Panc1 (cell line): ENCODE data around the gene TSHZ1. TPM values are rescaled to one million over a fixed set of nuclear protein-coding genes. Genes with fewer than 3 reads are reported as not detected.

ENCODE experiments used
- ATAC-seq: fragments of 200-7000 bp; cut with Tn5 transposase; 2 replicates; pipeline ENCODE4 v1.9.1; 2020; ENCODE audit warnings: mild to moderate bottlenecking, moderate library complexity
- BruUV-seq: library from RNA; stranded (reverse); fragments of 400-500 nt; replicated peaks from 2 replicates; lab custom pipeline; 2021; lab: Mats Ljungman, UMichigan
- CTCF ChIA-PET: fragments of 300-600 bp; sonication (Branson Sonifier 250); formaldehyde crosslinking; loops from one replicate; lab custom pipeline; 2022; ENCODE audit warnings: antibody characterized with exemption; lab: Charles Lee
- POLR2A ChIA-PET: fragments of 300-600 bp; sonication (Branson Sonifier 250); formaldehyde crosslinking; loops from one replicate; lab custom pipeline; 2022; ENCODE audit warnings: antibody characterized with exemption; lab: Charles Lee
- DNase-seq: peaks from one replicate; pipeline ENCODE4 v3.0.0-alpha.2; 2010; ENCODE audit warnings: low read depth, low spot score
- H3K27ac ChIP-seq: 2 replicates; pipeline ENCODE4 v1.5.1; 2011; ENCODE audit warnings: mild to moderate bottlenecking, low read length, inconsistent platforms
- H3K27me3 ChIP-seq: fragments of 200-500 bp; sonication (Bioruptor generic); 2 replicates; pipeline ENCODE4 v1.6.0; 2014; ENCODE audit warnings: low read length, inconsistent platforms; ENCODE audit not compliant: control insufficient read depth, insufficient read depth
- H3K36me3 ChIP-seq: fragments of 200-500 bp; sonication (Bioruptor generic); 2 replicates; pipeline ENCODE4 v1.5.1; 2014; ENCODE audit warnings: inconsistent platforms, mild to moderate bottlenecking, low read length, moderate library complexity; ENCODE audit not compliant: control insufficient read depth, insufficient read depth
- H3K4me1 ChIP-seq: 2 replicates; pipeline ENCODE4 v1.5.1; 2011; ENCODE audit warnings: inconsistent platforms, mild to moderate bottlenecking, low read length, moderate library complexity; ENCODE audit not compliant: control insufficient read depth, insufficient read depth
- H3K4me3 ChIP-seq, 2 experiments: 2 replicates each; pipeline ENCODE4 v1.5.1; 2011 to 2012; ENCODE audit warnings: low read depth in 2 of 2, low read length in 2 of 2, mild to moderate bottlenecking in 2 of 2, inconsistent platforms in 1 of 2, moderate library complexity in 1 of 2
- H3K9me3 ChIP-seq: fragments of 200-500 bp; sonication (Bioruptor generic); 2 replicates; pipeline ENCODE4 v1.5.1; 2014; ENCODE audit warnings: low read depth, mild to moderate bottlenecking, inconsistent platforms, low read length, moderate library complexity; ENCODE audit not compliant: control insufficient read depth, insufficient read depth
- POLR2AphosphoS5 ChIP-seq: IDR thresholded peaks from 2 replicates; pipeline ENCODE4 v1.6.1; 2012; ENCODE audit warnings: mild to moderate bottlenecking, low read depth, low read length, moderate library complexity
- SIN3A ChIP-seq: IDR thresholded peaks from 2 replicates; pipeline ENCODE4 v1.6.1; 2012; ENCODE audit warnings: low read depth, mild to moderate bottlenecking, low read length, moderate library complexity, borderline replicate concordance; ENCODE audit not compliant: insufficient read depth
- TCF7L2 ChIP-seq: IDR thresholded peaks from 2 replicates; pipeline ENCODE4 v1.6.1; 2011; ENCODE audit warnings: mild to moderate bottlenecking, low read depth, low read length, inconsistent platforms
- in situ Hi-C: cut with HindIII; loops from 2 replicates; pipeline ENCODE4 v1.10.0; 2016; ENCODE audit warnings: low sequenced_read_pairs, low pct_unique_long_range_greater_than_20kb
- intact Hi-C: fragments of 100-400 bp; cut with micrococcal nuclease; formaldehyde crosslinking; loops from one replicate; pipeline ENCODE4 v1.10.0; 2022; ENCODE audit not compliant: unreplicated experiment
- total RNA-seq: library from RNA; stranded (reverse); gene quantifications from one replicate; pipeline ENCODE4 v1.2.1, GENCODE V29; 2021; ENCODE audit not compliant: unreplicated experiment
- TF ChIP-seq, protein P1 (sequence below), 2 experiments: IDR thresholded peaks; 2 replicates each; pipeline ENCODE4 v1.6.1; 2011 to 2012; ENCODE audit warnings: low read depth in 2 of 2, control low read depth in 1 of 2, low read length in 1 of 2, mild to moderate bottlenecking in 1 of 2, moderate library complexity in 1 of 2; ENCODE audit not compliant: insufficient read depth in 1 of 2
- TF ChIP-seq, protein P2 (sequence below): fragments of 450-650 bp; IDR thresholded peaks from 2 replicates; pipeline ENCODE4 v1.5.1; 2017; ENCODE audit warnings: mild to moderate bottlenecking

The TSHZ1 gene
- total RNA-seq, 1 experiment from 2014 or later = 10.0 TPM

DNA sequence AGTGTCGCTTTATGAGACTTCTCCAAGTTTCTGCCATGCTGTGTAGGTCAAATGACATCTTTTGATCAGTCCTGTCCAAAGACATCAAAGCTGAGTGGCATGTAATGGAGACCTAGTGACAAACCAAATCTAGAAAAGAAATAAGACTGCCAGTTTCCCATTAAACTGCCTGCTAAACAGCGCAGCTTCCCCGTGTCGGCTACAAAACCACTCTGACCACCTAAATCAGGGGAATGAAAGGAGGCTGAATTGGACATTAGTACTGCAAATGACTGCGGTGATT lies 57.7 kb downstream of the TSHZ1 start:
- Histone ChIP-seq H3K27me3 (no peaks in the 10 kb centered on the region), H3K27ac (no peak overlapping the region), H3K36me3 (no peaks in the 10 kb centered on the region), H3K4me3 (no peak overlapping the region), H3K4me1 (no peaks in the 10 kb centered on the region), H3K9me3 (no peaks in the 10 kb centered on the region)
- POLR2A ChIA-PET = no interaction called here
- intact Hi-C loops = no loop called here
- no TSS peak for BruUV-seq
- CTCF ChIA-PET = no interaction called here
- DNase-seq (no peak), ATAC-seq (no peak)
- TF ChIP-seq, protein P1, sequence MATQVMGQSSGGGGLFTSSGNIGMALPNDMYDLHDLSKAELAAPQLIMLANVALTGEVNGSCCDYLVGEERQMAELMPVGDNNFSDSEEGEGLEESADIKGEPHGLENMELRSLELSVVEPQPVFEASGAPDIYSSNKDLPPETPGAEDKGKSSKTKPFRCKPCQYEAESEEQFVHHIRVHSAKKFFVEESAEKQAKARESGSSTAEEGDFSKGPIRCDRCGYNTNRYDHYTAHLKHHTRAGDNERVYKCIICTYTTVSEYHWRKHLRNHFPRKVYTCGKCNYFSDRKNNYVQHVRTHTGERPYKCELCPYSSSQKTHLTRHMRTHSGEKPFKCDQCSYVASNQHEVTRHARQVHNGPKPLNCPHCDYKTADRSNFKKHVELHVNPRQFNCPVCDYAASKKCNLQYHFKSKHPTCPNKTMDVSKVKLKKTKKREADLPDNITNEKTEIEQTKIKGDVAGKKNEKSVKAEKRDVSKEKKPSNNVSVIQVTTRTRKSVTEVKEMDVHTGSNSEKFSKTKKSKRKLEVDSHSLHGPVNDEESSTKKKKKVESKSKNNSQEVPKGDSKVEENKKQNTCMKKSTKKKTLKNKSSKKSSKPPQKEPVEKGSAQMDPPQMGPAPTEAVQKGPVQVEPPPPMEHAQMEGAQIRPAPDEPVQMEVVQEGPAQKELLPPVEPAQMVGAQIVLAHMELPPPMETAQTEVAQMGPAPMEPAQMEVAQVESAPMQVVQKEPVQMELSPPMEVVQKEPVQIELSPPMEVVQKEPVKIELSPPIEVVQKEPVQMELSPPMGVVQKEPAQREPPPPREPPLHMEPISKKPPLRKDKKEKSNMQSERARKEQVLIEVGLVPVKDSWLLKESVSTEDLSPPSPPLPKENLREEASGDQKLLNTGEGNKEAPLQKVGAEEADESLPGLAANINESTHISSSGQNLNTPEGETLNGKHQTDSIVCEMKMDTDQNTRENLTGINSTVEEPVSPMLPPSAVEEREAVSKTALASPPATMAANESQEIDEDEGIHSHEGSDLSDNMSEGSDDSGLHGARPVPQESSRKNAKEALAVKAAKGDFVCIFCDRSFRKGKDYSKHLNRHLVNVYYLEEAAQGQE (IDR thresholded peaks at IDR 0.05; ENCODE audit: insufficient read depth in 1 of 2, low read depth in 2 of 2, low read length in 1 of 2) = no peak
- TF ChIP-seq SIN3A = no peak
- no peak for TF ChIP-seq TCF7L2
- TF ChIP-seq, protein P2, sequence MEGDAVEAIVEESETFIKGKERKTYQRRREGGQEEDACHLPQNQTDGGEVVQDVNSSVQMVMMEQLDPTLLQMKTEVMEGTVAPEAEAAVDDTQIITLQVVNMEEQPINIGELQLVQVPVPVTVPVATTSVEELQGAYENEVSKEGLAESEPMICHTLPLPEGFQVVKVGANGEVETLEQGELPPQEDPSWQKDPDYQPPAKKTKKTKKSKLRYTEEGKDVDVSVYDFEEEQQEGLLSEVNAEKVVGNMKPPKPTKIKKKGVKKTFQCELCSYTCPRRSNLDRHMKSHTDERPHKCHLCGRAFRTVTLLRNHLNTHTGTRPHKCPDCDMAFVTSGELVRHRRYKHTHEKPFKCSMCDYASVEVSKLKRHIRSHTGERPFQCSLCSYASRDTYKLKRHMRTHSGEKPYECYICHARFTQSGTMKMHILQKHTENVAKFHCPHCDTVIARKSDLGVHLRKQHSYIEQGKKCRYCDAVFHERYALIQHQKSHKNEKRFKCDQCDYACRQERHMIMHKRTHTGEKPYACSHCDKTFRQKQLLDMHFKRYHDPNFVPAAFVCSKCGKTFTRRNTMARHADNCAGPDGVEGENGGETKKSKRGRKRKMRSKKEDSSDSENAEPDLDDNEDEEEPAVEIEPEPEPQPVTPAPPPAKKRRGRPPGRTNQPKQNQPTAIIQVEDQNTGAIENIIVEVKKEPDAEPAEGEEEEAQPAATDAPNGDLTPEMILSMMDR = no peak
- in situ Hi-C loops = no loop called here

DNA sequence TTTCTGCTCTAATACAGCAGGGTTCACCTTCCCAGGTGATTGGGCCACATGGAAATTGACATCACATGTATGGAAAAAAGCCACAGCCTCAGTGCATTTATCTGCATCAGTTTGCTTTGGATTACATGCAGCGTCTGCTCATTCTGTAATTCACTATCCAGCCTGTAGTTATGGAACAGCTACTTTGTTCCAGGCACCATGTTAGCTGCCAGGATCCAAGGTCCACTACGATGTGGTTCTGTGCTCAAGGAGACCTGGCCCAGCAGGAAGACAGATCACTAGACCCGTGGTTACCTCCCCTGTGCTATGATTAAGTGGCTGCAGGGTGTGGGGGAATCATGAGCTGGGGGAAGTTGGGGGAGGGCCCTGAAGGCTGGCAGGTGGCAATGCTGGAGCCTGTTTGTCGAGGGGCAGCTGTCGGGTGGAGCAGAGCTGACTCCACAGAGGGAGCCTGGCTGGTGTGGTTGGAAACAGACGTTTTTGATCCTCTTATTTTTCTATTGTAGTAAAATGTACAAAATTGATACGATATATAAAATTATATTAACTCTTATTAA lies 58.6 kb downstream of the TSHZ1 start:
- ATAC-seq (no peak), DNase-seq (no peak)
- no peak overlapping the region for H3K4me3 ChIP-seq
- in situ Hi-C loops (no loop called here), intact Hi-C loops (no loop called here)
- ChIA-PET POLR2A (no interaction called here), CTCF (no interaction called here)
- H3K27ac ChIP-seq = no peak overlapping the region
- no peaks in the 10 kb centered on the region for H3K4me1 ChIP-seq
- no peaks in the 10 kb centered on the region for H3K36me3 ChIP-seq
- no peaks in the 10 kb centered on the region for H3K27me3 ChIP-seq
- BruUV-seq = no TSS peak
- TF ChIP-seq, protein P1 (IDR thresholded peaks at IDR 0.05; ENCODE audit: insufficient read depth in 1 of 2, low read depth in 2 of 2, low read length in 1 of 2) = no peak
- no peak for TF ChIP-seq TCF7L2
- TF ChIP-seq SIN3A = no peak
- TF ChIP-seq, protein P2 = no peak
- no peak for TF ChIP-seq POLR2AphosphoS5
- no peaks in the 10 kb centered on the region for H3K9me3 ChIP-seq
